K562 (cell line): ENCODE measurements around the gene BMP10. TPM values are rescaled to one million over a fixed set of nuclear protein-coding genes. Genes with fewer than 3 reads are reported as not detected.

Experiments used
- E2F1 ChIP-seq: sonication (generic); formaldehyde crosslinking; IDR thresholded peaks from 2 replicates; pipeline ENCODE4 v1.8.1; 2023; ENCODE audit warnings: mild to moderate bottlenecking, missing genetic modification reagents, moderate library complexity
- FOXK1 ChIP-seq: sonication (generic); formaldehyde crosslinking; IDR thresholded peaks from 2 replicates; pipeline ENCODE4 v1.8.0; 2022; ENCODE audit warnings: missing genetic modification reagents, mild to moderate bottlenecking, borderline replicate concordance
- KLF1 ChIP-seq: fragments of 450-650 bp; IDR thresholded peaks from 2 replicates; pipeline ENCODE4 v1.6.1; 2016; ENCODE audit warnings: missing genetic modification characterization, missing compliant biosample characterization
- MCM3 ChIP-seq: fragments of 450-650 bp; IDR thresholded peaks from 2 replicates; pipeline ENCODE4 v1.6.1; 2016
- RHOXF2B ChIP-seq: fragments of 250-450 bp; sonication (Bioruptor Pico); conservative IDR thresholded peaks from 2 replicates; pipeline ENCODE4 v1.5.1; 2021
- SNIP1 ChIP-seq: fragments of 450-650 bp; IDR thresholded peaks from 2 replicates; pipeline ENCODE4 v1.7.1; 2017; ENCODE audit warnings: low read depth, mild to moderate bottlenecking
- SRSF9 ChIP-seq: fragments of 200-400 bp; formaldehyde crosslinking; IDR thresholded peaks from 2 replicates; pipeline ENCODE4 v1.6.1; 2017; ENCODE audit warnings: low read depth, low read length, borderline replicate concordance
- TCF7L2 ChIP-seq: fragments of 150-350 bp; IDR thresholded peaks from 2 replicates; pipeline ENCODE4 v1.6.1; 2016; ENCODE audit warnings: low read depth, mild to moderate bottlenecking, low read length, moderate library complexity
- ZC3H11A ChIP-seq: IDR thresholded peaks from 2 replicates; pipeline ENCODE4 v1.6.1; 2012; ENCODE audit warnings: low read depth, low read length, improper control_type of control experiment
- ZNF212 ChIP-seq: fragments of 450-650 bp; formaldehyde crosslinking; IDR thresholded peaks from 2 replicates; pipeline ENCODE4 v1.4.0; 2020; ENCODE audit warnings: mild to moderate bottlenecking
- ZNF384 ChIP-seq: IDR thresholded peaks from 2 replicates; pipeline ENCODE4 v1.6.1; 2012; ENCODE audit warnings: low read depth, low read length, improper control_type of control experiment
- ZNF445 ChIP-seq: fragments of 250-450 bp; sonication (Bioruptor Pico); IDR thresholded peaks from 2 replicates; pipeline ENCODE4 v1.4.0; 2020; ENCODE audit warnings: low read depth, mild to moderate bottlenecking, moderate library complexity
- ZNF696 ChIP-seq: fragments of 250-450 bp; sonication (Bioruptor Pico); conservative IDR thresholded peaks from 2 replicates; pipeline ENCODE4 v1.4.0; 2020; ENCODE audit warnings: mild to moderate bottlenecking, moderate library complexity
- polyA plus RNA-seq, 8 experiments: library from polyadenylated mRNA; depleted of rRNA in 4 of 8; stranded (reverse) in 5 of 8; unstranded in 3 of 8; fragments of >200 nt; fragmentation: Nextera tagmentation in 2 of 8; fragmentation: Illumina TruSeq in 1 of 8; extraction: Ambion mirVana in 2 of 8; extraction: Trizol in 1 of 8; gene quantifications; 2 replicates each; pipeline versions ENCODE4 v1.2.1 to v1.2.3, GENCODE V29; 2011 to 2014; ENCODE audit warnings: inconsistent platforms in 1 of 8, missing spikeins in 1 of 8
- total RNA-seq, 7 experiments: library from RNA; depleted of rRNA in 6 of 7; stranded (reverse); fragments of >200 nt in 6 of 7; fragmentation: Illumina TruSeq in 2 of 7; extraction: Trizol in 2 of 7; gene quantifications; 2 replicates each; pipeline versions ENCODE4 v1.2.1 to v1.2.3, GENCODE V29; 2011 to 2021; ENCODE audit warnings: low replicate concordance in 1 of 7
- TF ChIP-seq, protein P1 (sequence below), 2 experiments: fragments of 450-650 bp in 1 of 2; sonication (generic) in 1 of 2; formaldehyde crosslinking in 1 of 2; IDR thresholded peaks; 2 replicates each; pipeline versions ENCODE4 v1.7.1 to v1.9.0; 2016 to 2022; ENCODE audit warnings: inconsistent platforms in 1 of 2, mild to moderate bottlenecking in 1 of 2, missing genetic modification reagents in 1 of 2
- TF ChIP-seq, protein P2 (sequence below), 2 experiments: fragments of 450-650 bp; IDR thresholded peaks; 2 replicates each; pipeline ENCODE4 v1.6.1; 2018; ENCODE audit warnings: mild to moderate bottlenecking in 2 of 2, low read depth in 1 of 2; ENCODE audit not compliant: partially characterized antibody in 2 of 2

The BMP10 gene
- total and polyA plus RNA-seq, 9 of the 15 experiments (the other 6 are each of a cell fraction or from before 2014, with no cell fraction given), result 0.11 to 0.91 (median 0.43) TPM

DNA sequence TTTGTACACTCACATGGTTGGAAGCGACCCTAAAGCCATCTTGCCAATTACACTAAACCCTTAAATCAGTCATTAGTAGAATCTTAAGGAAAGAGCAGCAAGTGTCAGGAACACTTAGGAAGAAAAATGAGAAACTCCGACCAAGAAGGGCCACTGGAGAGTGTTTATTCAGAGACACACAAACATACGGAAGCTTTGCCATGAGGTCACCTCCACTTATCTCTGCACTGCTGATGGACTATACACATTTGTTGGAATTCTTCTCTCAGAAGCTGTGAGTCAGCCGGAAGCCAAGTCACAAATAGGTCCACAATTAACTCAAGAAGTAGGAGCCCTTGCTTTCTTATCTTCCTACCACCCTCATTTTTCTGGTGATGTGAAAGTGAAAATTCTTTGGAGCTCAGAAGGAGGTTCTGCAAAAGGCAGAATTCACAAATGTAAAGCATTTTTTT, 21.6 kb downstream of the BMP10 start (continued):
- TF ChIP-seq, protein P1, sequence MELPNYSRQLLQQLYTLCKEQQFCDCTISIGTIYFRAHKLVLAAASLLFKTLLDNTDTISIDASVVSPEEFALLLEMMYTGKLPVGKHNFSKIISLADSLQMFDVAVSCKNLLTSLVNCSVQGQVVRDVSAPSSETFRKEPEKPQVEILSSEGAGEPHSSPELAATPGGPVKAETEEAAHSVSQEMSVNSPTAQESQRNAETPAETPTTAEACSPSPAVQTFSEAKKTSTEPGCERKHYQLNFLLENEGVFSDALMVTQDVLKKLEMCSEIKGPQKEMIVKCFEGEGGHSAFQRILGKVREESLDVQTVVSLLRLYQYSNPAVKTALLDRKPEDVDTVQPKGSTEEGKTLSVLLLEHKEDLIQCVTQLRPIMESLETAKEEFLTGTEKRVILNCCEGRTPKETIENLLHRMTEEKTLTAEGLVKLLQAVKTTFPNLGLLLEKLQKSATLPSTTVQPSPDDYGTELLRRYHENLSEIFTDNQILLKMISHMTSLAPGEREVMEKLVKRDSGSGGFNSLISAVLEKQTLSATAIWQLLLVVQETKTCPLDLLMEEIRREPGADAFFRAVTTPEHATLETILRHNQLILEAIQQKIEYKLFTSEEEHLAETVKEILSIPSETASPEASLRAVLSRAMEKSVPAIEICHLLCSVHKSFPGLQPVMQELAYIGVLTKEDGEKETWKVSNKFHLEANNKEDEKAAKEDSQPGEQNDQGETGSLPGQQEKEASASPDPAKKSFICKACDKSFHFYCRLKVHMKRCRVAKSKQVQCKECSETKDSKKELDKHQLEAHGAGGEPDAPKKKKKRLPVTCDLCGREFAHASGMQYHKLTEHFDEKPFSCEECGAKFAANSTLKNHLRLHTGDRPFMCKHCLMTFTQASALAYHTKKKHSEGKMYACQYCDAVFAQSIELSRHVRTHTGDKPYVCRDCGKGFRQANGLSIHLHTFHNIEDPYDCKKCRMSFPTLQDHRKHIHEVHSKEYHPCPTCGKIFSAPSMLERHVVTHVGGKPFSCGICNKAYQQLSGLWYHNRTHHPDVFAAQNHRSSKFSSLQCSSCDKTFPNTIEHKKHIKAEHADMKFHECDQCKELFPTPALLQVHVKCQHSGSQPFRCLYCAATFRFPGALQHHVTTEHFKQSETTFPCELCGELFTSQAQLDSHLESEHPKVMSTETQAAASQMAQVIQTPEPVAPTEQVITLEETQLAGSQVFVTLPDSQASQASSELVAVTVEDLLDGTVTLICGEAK (IDR thresholded peaks at IDR 0.05), result peak; percentile 70
- TF ChIP-seq, protein P1 (CRISPR knock-in tag; IDR thresholded peaks at IDR 0.05), result no peak
- TF ChIP-seq ZC3H11A (no peak), ZNF212 (CRISPR knock-in tag) (no peak), TCF7L2 (no peak), MCM3 (no peak), ZNF445 (no peak), SRSF9 (no peak), E2F1 (CRISPR knock-in tag) (no peak), FOXK1 (CRISPR knock-in tag) (no peak), KLF1 (tag) (no peak), SNIP1 (no peak), ZNF696 (CRISPR knock-in tag) (no peak), RHOXF2B (no peak), ZNF384 (no peak)
- TF ChIP-seq, protein P2, sequence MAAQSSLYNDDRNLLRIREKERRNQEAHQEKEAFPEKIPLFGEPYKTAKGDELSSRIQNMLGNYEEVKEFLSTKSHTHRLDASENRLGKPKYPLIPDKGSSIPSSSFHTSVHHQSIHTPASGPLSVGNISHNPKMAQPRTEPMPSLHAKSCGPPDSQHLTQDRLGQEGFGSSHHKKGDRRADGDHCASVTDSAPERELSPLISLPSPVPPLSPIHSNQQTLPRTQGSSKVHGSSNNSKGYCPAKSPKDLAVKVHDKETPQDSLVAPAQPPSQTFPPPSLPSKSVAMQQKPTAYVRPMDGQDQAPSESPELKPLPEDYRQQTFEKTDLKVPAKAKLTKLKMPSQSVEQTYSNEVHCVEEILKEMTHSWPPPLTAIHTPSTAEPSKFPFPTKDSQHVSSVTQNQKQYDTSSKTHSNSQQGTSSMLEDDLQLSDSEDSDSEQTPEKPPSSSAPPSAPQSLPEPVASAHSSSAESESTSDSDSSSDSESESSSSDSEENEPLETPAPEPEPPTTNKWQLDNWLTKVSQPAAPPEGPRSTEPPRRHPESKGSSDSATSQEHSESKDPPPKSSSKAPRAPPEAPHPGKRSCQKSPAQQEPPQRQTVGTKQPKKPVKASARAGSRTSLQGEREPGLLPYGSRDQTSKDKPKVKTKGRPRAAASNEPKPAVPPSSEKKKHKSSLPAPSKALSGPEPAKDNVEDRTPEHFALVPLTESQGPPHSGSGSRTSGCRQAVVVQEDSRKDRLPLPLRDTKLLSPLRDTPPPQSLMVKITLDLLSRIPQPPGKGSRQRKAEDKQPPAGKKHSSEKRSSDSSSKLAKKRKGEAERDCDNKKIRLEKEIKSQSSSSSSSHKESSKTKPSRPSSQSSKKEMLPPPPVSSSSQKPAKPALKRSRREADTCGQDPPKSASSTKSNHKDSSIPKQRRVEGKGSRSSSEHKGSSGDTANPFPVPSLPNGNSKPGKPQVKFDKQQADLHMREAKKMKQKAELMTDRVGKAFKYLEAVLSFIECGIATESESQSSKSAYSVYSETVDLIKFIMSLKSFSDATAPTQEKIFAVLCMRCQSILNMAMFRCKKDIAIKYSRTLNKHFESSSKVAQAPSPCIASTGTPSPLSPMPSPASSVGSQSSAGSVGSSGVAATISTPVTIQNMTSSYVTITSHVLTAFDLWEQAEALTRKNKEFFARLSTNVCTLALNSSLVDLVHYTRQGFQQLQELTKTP (IDR thresholded peaks at IDR 0.05; ENCODE audit: low read depth in 1 of 2, partially characterized antibody in 2 of 2), result peak; percentile 16 to 25
